Smooth muscle cell (in vitro differentiated cells): ENCODE results near the gene IKBKE. TPM values are rescaled to one million over a fixed set of nuclear protein-coding genes. Genes with fewer than 3 reads are reported as not detected.
A peak's percentile ranks its signal among the peaks of the same experiment; 100 is the strongest.

ENCODE experiments used
- DNase-seq: peaks from one replicate; lab custom pipeline; 2025; ENCODE audit not compliant: unreplicated experiment; lab: John Stamatoyannopoulos, UW
- H2AFZ ChIP-seq: fragments of 200-600 bp; sonication (generic); 2 replicates; pipeline ENCODE4 v1.6.0; 2016; ENCODE audit warnings: antibody characterized with exemption, low read depth, mild to moderate bottlenecking
- H3F3A ChIP-seq: fragments of 200-600 bp; sonication (generic); 2 replicates; pipeline ENCODE4 v1.6.0; 2017; ENCODE audit warnings: antibody characterized with exemption, low read depth
- H3K27ac ChIP-seq: fragments of 200-600 bp; sonication (generic); 2 replicates; pipeline ENCODE4 v1.5.1; 2016; ENCODE audit warnings: low read depth, mild to moderate bottlenecking
- H3K27me3 ChIP-seq: fragments of 200-600 bp; sonication (generic); 2 replicates; pipeline ENCODE4 v1.6.1; 2016; ENCODE audit warnings: low read depth, mild to moderate bottlenecking
- H3K36me3 ChIP-seq: fragments of 200-600 bp; sonication (generic); 2 replicates; pipeline ENCODE4 v1.5.1; 2016; ENCODE audit warnings: low read depth
- H3K4me1 ChIP-seq: fragments of 200-600 bp; sonication (generic); 2 replicates; pipeline ENCODE4 v1.5.1; 2016; ENCODE audit warnings: low read depth
- H3K4me2 ChIP-seq: fragments of 200-600 bp; sonication (generic); 2 replicates; pipeline ENCODE4 v1.6.0; 2016; ENCODE audit warnings: mild to moderate bottlenecking
- H3K4me3 ChIP-seq: fragments of 200-600 bp; sonication (generic); 2 replicates; pipeline ENCODE4 v1.5.1; 2016; ENCODE audit warnings: mild to moderate bottlenecking
- H3K79me2 ChIP-seq: fragments of 200-600 bp; sonication (generic); 2 replicates; pipeline ENCODE4 v1.6.0; 2016; ENCODE audit warnings: low read depth, mild to moderate bottlenecking
- H3K9ac ChIP-seq: fragments of 200-600 bp; sonication (generic); 2 replicates; pipeline ENCODE4 v1.6.0; 2016; ENCODE audit warnings: low read depth
- H3K9me3 ChIP-seq: fragments of 200-600 bp; sonication (generic); replicated peaks from 2 replicates; pipeline ENCODE4 v1.5.1; 2016; ENCODE audit warnings: low read depth
- H4K20me1 ChIP-seq: fragments of 200-600 bp; sonication (generic); 2 replicates; pipeline ENCODE4 v1.6.0; 2016; ENCODE audit warnings: low read depth
- CTCF ChIP-seq: fragments of 200-600 bp; sonication (generic); IDR thresholded peaks from 2 replicates; pipeline ENCODE4 v1.5.1; 2017; ENCODE audit warnings: borderline replicate concordance, mild to moderate bottlenecking, antibody characterized with exemption; ENCODE audit not compliant: insufficient read depth, poor library complexity, severe bottlenecking
- WGBS: methylation state at CpG from one replicate; pipeline ENCODE4 v1.1.7; 2016; ENCODE audit warnings: low lambda C conversion rate; 5-methylcytosine and 5-hydroxymethylcytosine counted together
- polyA plus RNA-seq: library from polyadenylated mRNA; unstranded; fragments of >200 nt; fragmentation: Nextera tagmentation; extraction: Ambion mirVana; gene quantifications from 2 replicates; pipeline ENCODE4 v1.2.1, GENCODE V29; 2016
- total RNA-seq: library from RNA; depleted of rRNA; stranded (reverse); fragments of >200 nt; gene quantifications from 2 replicates; pipeline ENCODE4 v1.2.3, GENCODE V29; 2014

Gene IKBKE
- total and polyA plus RNA-seq, 2 experiments from 2014 or later, result 4.0 to 9.7 TPM

- Histone ChIP-seq H2AFZ (no peak overlapping the region), H3K27me3 (no peaks in the 10 kb centered on the region), H3K4me2 (no peak overlapping the region), H3K36me3 (no peaks in the 10 kb centered on the region), H3K9me3 (no peaks in the 10 kb centered on the region), H4K20me1 (no peaks in the 10 kb centered on the region), H3K27ac (no peak overlapping the region), H3K4me1 (peaks cover 4% of the 10 kb centered on the region), H3F3A (peaks cover 13% of the 10 kb centered on the region), H3K9ac (no peak overlapping the region), H3K79me2 (no peaks in the 10 kb centered on the region), H3K4me3 (no peak overlapping the region)
- 97% methylated on average over 3 of the region's 3 CpGs for WGBS
- TF ChIP-seq CTCF, result no peak
- no peak for DNase-seq
Observed at GRCh38 chr1:206500046-206500445, 29.8 kb downstream of the IKBKE start.

GRCh38 chr1:206501881-206502280 lies 31.6 kb downstream of the IKBKE start:
- no peak overlapping the region for H2AFZ ChIP-seq
- peak overlapping the region; percentile 71 for H3K4me2 ChIP-seq
- no peak for DNase-seq
- peaks cover 4% of the 10 kb centered on the region for H3K4me1 ChIP-seq
- peak overlapping the region; percentile 51 for H3K27ac ChIP-seq
- peaks cover 16% of the 10 kb centered on the region for H3F3A ChIP-seq
- H3K36me3 ChIP-seq, result no peaks in the 10 kb centered on the region
- 88% methylated on average over 5 of the region's 5 CpGs for WGBS
- H3K9me3 ChIP-seq, result no peaks in the 10 kb centered on the region
- H3K27me3 ChIP-seq, result no peaks in the 10 kb centered on the region
- H4K20me1 ChIP-seq, result no peaks in the 10 kb centered on the region
- H3K9ac ChIP-seq, result no peak overlapping the region
- no peak overlapping the region for H3K4me3 ChIP-seq
- no peaks in the 10 kb centered on the region for H3K79me2 ChIP-seq
- TF ChIP-seq CTCF, result no peak

- Histone ChIP-seq H3K27ac (peak overlapping the region; percentile 84), H3K36me3 (no peaks in the 10 kb centered on the region), H3K27me3 (no peaks in the 10 kb centered on the region), H4K20me1 (no peaks in the 10 kb centered on the region), H3K9ac (no peak overlapping the region), H3K4me3 (no peak overlapping the region), H3K9me3 (no peaks in the 10 kb centered on the region), H3F3A (peaks cover 16% of the 10 kb centered on the region), H3K4me2 (peak overlapping the region; percentile 71), H3K79me2 (no peaks in the 10 kb centered on the region), H3K4me1 (peaks cover 4% of the 10 kb centered on the region), H2AFZ (no peak overlapping the region)
- DNase-seq, result no peak
- TF ChIP-seq CTCF, result no peak
- 88% methylated on average over 2 of the region's 2 CpGs for WGBS
Observed at GRCh38 chr1:206502403-206502802, 32.1 kb downstream of the IKBKE start.

GRCh38 chr1:206502812-206503211 lies 32.5 kb downstream of the IKBKE start:
- H2AFZ ChIP-seq, result no peak overlapping the region
- no peak overlapping the region for H3K4me3 ChIP-seq
- no peaks in the 10 kb centered on the region for H3K79me2 ChIP-seq
- DNase-seq, result no peak
- 43% methylated on average over 1 of the region's 1 CpG for WGBS
- peak overlapping the region; percentile 71 for H3K4me2 ChIP-seq
- no peaks in the 10 kb centered on the region for H3K36me3 ChIP-seq
- H4K20me1 ChIP-seq, result no peaks in the 10 kb centered on the region
- peak overlapping the region; percentile 84 for H3K27ac ChIP-seq
- peaks cover 5% of the 10 kb centered on the region for H3K4me1 ChIP-seq
- no peak for TF ChIP-seq CTCF
- H3K9ac ChIP-seq, result no peak overlapping the region
- no peaks in the 10 kb centered on the region for H3K27me3 ChIP-seq
- H3F3A ChIP-seq, result peaks cover 16% of the 10 kb centered on the region
- no peaks in the 10 kb centered on the region for H3K9me3 ChIP-seq
